HG03025 (cell line): ENCODE measurements around the gene RSPRY1.
"Not testable (repeated sequence)": the region's sequence is repeated elsewhere in the genome, so short reads cannot be mapped to it uniquely, and the experiment has no call there.

Experiments used
- ATAC-seq: cut with Tn5 transposase; IDR thresholded peaks from one replicate; pipeline ENCODE4 v1.9.1; 2021; ENCODE audit warnings: mild to moderate bottlenecking, moderate library complexity; ENCODE audit not compliant: unreplicated experiment, low FRiP score

The RSPRY1 gene

GRCh38 chr16:57268804-57269800, 83.0 kb downstream of the RSPRY1 start:
- no peak for ATAC-seq

- ATAC-seq: no peak
Observed at GRCh38 chr16:57270221-57271062, 84.3 kb downstream of the RSPRY1 start.

- ATAC-seq: no peak
Observed at GRCh38 chr16:57271063-57271345, 84.9 kb downstream of the RSPRY1 start.

GRCh38 chr16:57271867-57272495, 85.9 kb downstream of the RSPRY1 start:
- no peak for ATAC-seq

- no peak for ATAC-seq
Observed at GRCh38 chr16:57273359-57273758, 87.2 kb downstream of the RSPRY1 start.

- ATAC-seq: no peak
Observed at GRCh38 chr16:57273826-57274225, 87.7 kb downstream of the RSPRY1 start.

- not testable (repeated sequence) for ATAC-seq
Observed at GRCh38 chr16:57275946-57276345, 89.8 kb downstream of the RSPRY1 start.

GRCh38 chr16:57276596-57276995, 90.5 kb downstream of the RSPRY1 start:
- no peak for ATAC-seq

- no peak for ATAC-seq
Observed at GRCh38 chr16:57277586-57277985, 91.5 kb downstream of the RSPRY1 start.

GRCh38 chr16:57278494-57278893, 92.4 kb downstream of the RSPRY1 start:
- ATAC-seq: no peak

- no peak for ATAC-seq
Observed at GRCh38 chr16:57279780-57280638, 93.9 kb downstream of the RSPRY1 start.

GRCh38 chr16:57281791-57282190, 95.7 kb downstream of the RSPRY1 start:
- no peak for ATAC-seq

- ATAC-seq: no peak
Observed at GRCh38 chr16:57282510-57283213, 96.5 kb downstream of the RSPRY1 start.

- no peak for ATAC-seq
Observed at GRCh38 chr16:57283214-57283958, 97.3 kb downstream of the RSPRY1 start.

- ATAC-seq: no peak
Observed at GRCh38 chr16:57283959-57284208, 97.8 kb downstream of the RSPRY1 start.

GRCh38 chr16:57284209-57284951, 98.3 kb downstream of the RSPRY1 start, which contains the start of gene PLLP:
TSS of gene PLLP (minus strand) at chr16:57284672. CDS start at chr16:57284540, 132 bp downstream.
- no peak for ATAC-seq

GRCh38 chr16:57284952-57285363, 98.8 kb downstream of the RSPRY1 start:
- ATAC-seq: no peak

- no peak for ATAC-seq
Observed at GRCh38 chr16:57285379-57285778, 99.2 kb downstream of the RSPRY1 start.
